Panc1 (cell line): ENCODE data around the gene HMOX1.

Experiments
- POLR2AphosphoS5 ChIP-seq: IDR thresholded peaks from 2 replicates; pipeline ENCODE4 v1.6.1; 2012; ENCODE audit warnings: mild to moderate bottlenecking, low read depth, low read length, moderate library complexity
- SIN3A ChIP-seq: IDR thresholded peaks from 2 replicates; pipeline ENCODE4 v1.6.1; 2012; ENCODE audit warnings: low read depth, mild to moderate bottlenecking, low read length, moderate library complexity, borderline replicate concordance; ENCODE audit not compliant: insufficient read depth
- TCF7L2 ChIP-seq: IDR thresholded peaks from 2 replicates; pipeline ENCODE4 v1.6.1; 2011; ENCODE audit warnings: mild to moderate bottlenecking, low read depth, low read length, inconsistent platforms
- TF ChIP-seq, protein P1 (sequence below), 2 experiments: IDR thresholded peaks; 2 replicates each; pipeline ENCODE4 v1.6.1; 2011 to 2012; ENCODE audit warnings: low read depth in 2 of 2, control low read depth in 1 of 2, low read length in 1 of 2, mild to moderate bottlenecking in 1 of 2, moderate library complexity in 1 of 2; ENCODE audit not compliant: insufficient read depth in 1 of 2
- TF ChIP-seq, protein P2 (sequence below): fragments of 450-650 bp; IDR thresholded peaks from 2 replicates; pipeline ENCODE4 v1.5.1; 2017; ENCODE audit warnings: mild to moderate bottlenecking

DNA sequence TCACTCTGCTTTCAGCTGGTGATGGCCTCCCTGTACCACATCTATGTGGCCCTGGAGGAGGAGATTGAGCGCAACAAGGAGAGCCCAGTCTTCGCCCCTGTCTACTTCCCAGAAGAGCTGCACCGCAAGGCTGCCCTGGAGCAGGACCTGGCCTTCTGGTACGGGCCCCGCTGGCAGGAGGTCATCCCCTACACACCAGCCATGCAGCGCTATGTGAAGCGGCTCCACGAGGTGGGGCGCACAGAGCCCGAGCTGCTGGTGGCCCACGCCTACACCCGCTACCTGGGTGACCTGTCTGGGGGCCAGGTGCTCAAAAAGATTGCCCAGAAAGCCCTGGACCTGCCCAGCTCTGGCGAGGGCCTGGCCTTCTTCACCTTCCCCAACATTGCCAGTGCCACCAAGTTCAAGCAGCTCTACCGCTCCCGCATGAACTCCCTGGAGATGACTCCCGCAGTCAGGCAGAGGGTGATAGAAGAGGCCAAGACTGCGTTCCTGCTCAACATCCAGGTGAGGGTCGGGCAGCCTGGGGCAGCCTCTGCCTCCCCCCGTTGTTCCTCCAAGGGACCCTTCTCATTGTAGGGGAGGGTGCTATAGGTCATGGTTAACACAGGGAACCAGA, 5.9 kb downstream of the HMOX1 start:
- TF ChIP-seq, protein P1, sequence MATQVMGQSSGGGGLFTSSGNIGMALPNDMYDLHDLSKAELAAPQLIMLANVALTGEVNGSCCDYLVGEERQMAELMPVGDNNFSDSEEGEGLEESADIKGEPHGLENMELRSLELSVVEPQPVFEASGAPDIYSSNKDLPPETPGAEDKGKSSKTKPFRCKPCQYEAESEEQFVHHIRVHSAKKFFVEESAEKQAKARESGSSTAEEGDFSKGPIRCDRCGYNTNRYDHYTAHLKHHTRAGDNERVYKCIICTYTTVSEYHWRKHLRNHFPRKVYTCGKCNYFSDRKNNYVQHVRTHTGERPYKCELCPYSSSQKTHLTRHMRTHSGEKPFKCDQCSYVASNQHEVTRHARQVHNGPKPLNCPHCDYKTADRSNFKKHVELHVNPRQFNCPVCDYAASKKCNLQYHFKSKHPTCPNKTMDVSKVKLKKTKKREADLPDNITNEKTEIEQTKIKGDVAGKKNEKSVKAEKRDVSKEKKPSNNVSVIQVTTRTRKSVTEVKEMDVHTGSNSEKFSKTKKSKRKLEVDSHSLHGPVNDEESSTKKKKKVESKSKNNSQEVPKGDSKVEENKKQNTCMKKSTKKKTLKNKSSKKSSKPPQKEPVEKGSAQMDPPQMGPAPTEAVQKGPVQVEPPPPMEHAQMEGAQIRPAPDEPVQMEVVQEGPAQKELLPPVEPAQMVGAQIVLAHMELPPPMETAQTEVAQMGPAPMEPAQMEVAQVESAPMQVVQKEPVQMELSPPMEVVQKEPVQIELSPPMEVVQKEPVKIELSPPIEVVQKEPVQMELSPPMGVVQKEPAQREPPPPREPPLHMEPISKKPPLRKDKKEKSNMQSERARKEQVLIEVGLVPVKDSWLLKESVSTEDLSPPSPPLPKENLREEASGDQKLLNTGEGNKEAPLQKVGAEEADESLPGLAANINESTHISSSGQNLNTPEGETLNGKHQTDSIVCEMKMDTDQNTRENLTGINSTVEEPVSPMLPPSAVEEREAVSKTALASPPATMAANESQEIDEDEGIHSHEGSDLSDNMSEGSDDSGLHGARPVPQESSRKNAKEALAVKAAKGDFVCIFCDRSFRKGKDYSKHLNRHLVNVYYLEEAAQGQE (IDR thresholded peaks at IDR 0.05; ENCODE audit: insufficient read depth in 1 of 2, low read depth in 2 of 2, low read length in 1 of 2), result no peak
- TF ChIP-seq, protein P2, sequence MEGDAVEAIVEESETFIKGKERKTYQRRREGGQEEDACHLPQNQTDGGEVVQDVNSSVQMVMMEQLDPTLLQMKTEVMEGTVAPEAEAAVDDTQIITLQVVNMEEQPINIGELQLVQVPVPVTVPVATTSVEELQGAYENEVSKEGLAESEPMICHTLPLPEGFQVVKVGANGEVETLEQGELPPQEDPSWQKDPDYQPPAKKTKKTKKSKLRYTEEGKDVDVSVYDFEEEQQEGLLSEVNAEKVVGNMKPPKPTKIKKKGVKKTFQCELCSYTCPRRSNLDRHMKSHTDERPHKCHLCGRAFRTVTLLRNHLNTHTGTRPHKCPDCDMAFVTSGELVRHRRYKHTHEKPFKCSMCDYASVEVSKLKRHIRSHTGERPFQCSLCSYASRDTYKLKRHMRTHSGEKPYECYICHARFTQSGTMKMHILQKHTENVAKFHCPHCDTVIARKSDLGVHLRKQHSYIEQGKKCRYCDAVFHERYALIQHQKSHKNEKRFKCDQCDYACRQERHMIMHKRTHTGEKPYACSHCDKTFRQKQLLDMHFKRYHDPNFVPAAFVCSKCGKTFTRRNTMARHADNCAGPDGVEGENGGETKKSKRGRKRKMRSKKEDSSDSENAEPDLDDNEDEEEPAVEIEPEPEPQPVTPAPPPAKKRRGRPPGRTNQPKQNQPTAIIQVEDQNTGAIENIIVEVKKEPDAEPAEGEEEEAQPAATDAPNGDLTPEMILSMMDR, result no peak
- TF ChIP-seq SIN3A (no peak), POLR2AphosphoS5 (no peak), TCF7L2 (no peak)
